ENCODE data around the gene HNRNPC.
"Not testable (repeated sequence)": the region's sequence is repeated elsewhere in the genome, so short reads cannot be mapped to it uniquely, and the experiment has no call there.

Gene HNRNPC

DNA sequence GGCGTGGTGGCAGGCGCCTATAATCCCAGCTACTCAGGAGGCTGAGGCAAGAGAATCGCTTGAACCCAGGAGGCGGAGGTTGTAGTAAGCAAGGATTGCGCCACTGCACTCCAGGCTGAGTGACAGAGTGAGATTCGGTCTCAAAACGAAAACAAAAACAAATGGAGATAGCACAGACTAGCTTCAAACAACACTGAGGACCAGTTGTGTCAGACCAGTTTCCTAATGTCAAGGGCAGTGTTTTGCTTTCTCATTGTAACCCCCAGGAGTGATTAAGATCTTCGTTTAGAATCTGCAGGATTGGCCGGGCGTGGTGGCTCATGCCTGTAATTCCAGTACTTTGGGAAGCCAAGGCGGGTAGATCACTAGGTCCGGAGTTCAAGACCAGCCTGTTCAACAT, 29.1 kb upstream of the HNRNPC start:
- TF ChIP-seq, protein P1, sequence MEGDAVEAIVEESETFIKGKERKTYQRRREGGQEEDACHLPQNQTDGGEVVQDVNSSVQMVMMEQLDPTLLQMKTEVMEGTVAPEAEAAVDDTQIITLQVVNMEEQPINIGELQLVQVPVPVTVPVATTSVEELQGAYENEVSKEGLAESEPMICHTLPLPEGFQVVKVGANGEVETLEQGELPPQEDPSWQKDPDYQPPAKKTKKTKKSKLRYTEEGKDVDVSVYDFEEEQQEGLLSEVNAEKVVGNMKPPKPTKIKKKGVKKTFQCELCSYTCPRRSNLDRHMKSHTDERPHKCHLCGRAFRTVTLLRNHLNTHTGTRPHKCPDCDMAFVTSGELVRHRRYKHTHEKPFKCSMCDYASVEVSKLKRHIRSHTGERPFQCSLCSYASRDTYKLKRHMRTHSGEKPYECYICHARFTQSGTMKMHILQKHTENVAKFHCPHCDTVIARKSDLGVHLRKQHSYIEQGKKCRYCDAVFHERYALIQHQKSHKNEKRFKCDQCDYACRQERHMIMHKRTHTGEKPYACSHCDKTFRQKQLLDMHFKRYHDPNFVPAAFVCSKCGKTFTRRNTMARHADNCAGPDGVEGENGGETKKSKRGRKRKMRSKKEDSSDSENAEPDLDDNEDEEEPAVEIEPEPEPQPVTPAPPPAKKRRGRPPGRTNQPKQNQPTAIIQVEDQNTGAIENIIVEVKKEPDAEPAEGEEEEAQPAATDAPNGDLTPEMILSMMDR (IDR thresholded peaks at IDR 0.05; ENCODE audit: low read depth, low read length, missing control alignments): no peak

DNA sequence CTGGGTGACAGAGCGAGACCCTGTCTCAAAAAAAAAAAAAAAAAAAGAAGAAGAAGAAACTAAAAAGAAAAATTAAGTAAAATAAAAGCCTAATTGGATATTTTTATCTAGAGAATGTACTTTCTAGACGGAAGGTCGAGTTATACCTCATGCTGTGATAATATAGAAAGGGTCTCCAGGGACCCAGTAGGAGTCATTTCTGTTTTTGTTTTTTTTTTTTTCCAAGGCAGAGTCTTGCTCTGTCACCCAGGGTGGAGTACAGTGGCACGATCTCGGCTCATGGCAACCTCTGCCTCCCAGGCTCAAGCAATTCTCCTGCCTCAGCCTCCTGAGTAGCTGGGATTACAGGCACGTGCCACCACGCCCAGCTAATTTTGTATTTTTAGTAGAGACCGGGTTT, 24.8 kb upstream of the HNRNPC start:
- H3K4me3 ChIP-seq (ENCODE audit: low read depth, low read length); DNase-seq (ENCODE audit: low read depth); in situ Hi-C loops (cut with HindIII; ENCODE audit: low sequenced_read_pairs): not testable (repeated sequence)

More for the DNA sequence above, 29.1 kb upstream of the HNRNPC start:
- no peak overlapping the region for H3K4me3 ChIP-seq (ENCODE audit: low read depth, low read length)
- in situ Hi-C loops (cut with HindIII; ENCODE audit: low sequenced_read_pairs): no loop called here
- no peak for DNase-seq (ENCODE audit: low read depth)

DNA sequence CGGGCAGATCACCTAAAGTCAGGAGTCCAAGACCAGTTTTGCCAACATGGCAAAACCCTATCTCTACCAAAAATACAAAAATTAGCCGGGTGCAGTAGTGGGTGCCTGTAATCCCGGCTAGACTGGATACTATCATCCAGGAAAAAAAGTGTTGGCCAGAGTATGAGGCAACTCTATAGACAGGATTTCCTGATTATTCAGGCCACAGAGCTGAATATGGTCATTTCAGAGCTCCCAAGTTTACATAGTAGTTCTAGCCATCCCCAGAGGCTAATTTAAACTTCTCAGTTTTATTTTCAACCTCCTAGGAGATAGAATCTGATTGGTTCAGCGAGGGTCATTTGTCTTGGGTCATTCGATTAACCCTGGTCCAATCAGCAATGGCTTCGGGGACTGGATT, 17.9 kb upstream of the HNRNPC start:
- no peak for DNase-seq (ENCODE audit: low read depth)
- TF ChIP-seq, protein P1 (IDR thresholded peaks at IDR 0.05; ENCODE audit: low read depth, low read length, missing control alignments): no peak
- in situ Hi-C loops (cut with HindIII; ENCODE audit: low sequenced_read_pairs): no loop called here
- no peak overlapping the region for H3K4me3 ChIP-seq (ENCODE audit: low read depth, low read length)

- DNase-seq (ENCODE audit: low read depth); in situ Hi-C loops (cut with HindIII; ENCODE audit: low sequenced_read_pairs); H3K4me3 ChIP-seq (ENCODE audit: low read depth, low read length): not testable (repeated sequence)
Measured at GRCh38 chr14:21286516-21286915, 17.3 kb upstream of the HNRNPC start.

GRCh38 chr14:21281917-21282316, 12.7 kb upstream of the HNRNPC start:
- in situ Hi-C loops (cut with HindIII; ENCODE audit: low sequenced_read_pairs); DNase-seq (ENCODE audit: low read depth); H3K4me3 ChIP-seq (ENCODE audit: low read depth, low read length): not testable (repeated sequence)

- in situ Hi-C loops (cut with HindIII; ENCODE audit: low sequenced_read_pairs): no loop called here
- DNase-seq (ENCODE audit: low read depth): no peak
- TF ChIP-seq, protein P1 (IDR thresholded peaks at IDR 0.05; ENCODE audit: low read depth, low read length, missing control alignments): no peak
- H3K4me3 ChIP-seq (ENCODE audit: low read depth, low read length): no peak within 1 kb of the TSS
Measured at GRCh38 chr14:21279783-21280182, 10.5 kb upstream of the HNRNPC start, which contains the start of gene RPGRIP1. Gene RPGRIP1, plus strand, starts transcription at chr14:21280083. Its CDS starts 7,894 bp downstream, at chr14:21287977.

DNA sequence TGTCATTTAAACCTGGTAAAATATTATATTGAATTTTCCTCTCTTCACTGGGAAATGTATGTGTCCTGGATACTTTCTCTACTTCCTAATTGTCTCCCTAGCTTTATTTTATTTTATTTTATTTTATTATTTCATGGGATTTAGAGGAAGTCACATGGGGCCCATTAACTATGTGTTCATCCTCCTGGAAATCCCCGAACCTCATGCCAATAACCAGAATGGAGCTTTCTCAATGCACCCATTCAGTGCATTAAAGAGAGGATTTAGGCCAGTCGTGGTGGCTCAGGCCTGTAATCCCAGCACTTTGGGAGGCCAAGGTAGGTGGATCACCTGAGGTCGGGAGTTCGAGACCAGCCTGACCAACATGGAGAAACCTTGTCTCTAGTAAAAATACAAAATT, 9.4 kb upstream of the HNRNPC start:
- TF ChIP-seq, protein P1 (IDR thresholded peaks at IDR 0.05; ENCODE audit: low read depth, low read length, missing control alignments): no peak
- no peak overlapping the region for H3K4me3 ChIP-seq (ENCODE audit: low read depth, low read length)
- DNase-seq (ENCODE audit: low read depth): no peak
- in situ Hi-C loops (cut with HindIII; ENCODE audit: low sequenced_read_pairs): no loop called here

DNA sequence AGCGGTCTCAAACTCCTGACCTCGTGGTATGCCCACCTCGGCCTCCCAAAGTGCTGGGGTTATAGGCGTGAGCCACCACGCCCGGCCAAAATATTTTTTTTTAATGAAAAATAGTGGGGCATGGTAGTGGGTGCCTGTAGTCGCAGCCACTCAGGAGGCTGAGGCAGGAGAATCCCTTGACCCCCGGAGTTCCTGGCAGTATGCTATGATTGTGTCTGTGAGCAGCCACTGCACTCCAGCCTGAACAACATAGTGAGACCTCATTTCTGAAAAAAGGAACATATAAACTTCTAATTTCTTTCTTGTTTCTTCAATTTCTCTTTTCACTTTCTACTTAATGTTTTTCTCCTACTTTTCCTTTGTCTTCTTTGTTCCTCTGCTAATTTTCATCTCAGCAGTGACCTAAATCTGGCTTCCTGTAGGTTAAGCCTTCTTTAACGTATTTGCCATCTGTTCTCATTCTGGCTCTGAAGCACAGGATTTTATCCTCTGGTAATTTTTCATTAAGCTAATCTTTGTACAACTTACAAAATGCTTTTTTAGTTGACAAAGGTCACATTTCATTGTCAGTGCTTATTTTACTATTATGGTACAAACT, 6.1 kb upstream of the HNRNPC start:
- TF ChIP-seq, protein P1 (IDR thresholded peaks at IDR 0.05; ENCODE audit: low read depth, low read length, missing control alignments): no peak
- in situ Hi-C loops (cut with HindIII; ENCODE audit: low sequenced_read_pairs): no loop called here
- DNase-seq (ENCODE audit: low read depth): no peak
- no peak overlapping the region for H3K4me3 ChIP-seq (ENCODE audit: low read depth, low read length)

DNA sequence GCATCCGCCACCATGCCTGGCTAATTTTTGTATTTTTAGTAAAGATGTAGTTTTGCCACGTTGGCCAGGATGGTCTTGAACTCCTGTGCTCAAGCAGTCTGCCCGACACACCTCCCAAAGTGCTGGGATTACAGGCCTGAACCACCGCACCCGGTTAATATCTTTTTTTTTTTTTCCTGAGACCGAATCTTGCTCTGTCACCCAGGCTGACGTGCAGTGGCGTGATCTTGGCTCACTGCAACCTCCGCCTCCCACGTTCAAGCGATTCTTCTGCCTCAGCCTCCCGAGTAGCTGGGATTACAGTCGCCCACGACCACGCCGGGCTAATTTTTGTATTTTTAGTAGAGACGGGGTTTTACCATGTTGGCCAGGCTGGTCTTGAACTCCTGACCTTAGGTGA, 3.4 kb upstream of the HNRNPC start:
- in situ Hi-C loops (cut with HindIII; ENCODE audit: low sequenced_read_pairs); H3K4me3 ChIP-seq (ENCODE audit: low read depth, low read length); DNase-seq (ENCODE audit: low read depth): not testable (repeated sequence)

Data from astrocyte of the cerebellum (primary cell).